Globus pallidus (tissue), 1 donor: ENCODE results near the gene CNGA1.
"Not testable (repeated sequence)": the region's sequence is repeated elsewhere in the genome, so short reads cannot be mapped to it uniquely, and the experiment has no call there.

Experiments used
- DNase-seq: peaks from one replicate; pipeline ENCODE4 v3.0.0-alpha.2; 2015; ENCODE audit warnings: low spot score

CNGA1 gene

DNA sequence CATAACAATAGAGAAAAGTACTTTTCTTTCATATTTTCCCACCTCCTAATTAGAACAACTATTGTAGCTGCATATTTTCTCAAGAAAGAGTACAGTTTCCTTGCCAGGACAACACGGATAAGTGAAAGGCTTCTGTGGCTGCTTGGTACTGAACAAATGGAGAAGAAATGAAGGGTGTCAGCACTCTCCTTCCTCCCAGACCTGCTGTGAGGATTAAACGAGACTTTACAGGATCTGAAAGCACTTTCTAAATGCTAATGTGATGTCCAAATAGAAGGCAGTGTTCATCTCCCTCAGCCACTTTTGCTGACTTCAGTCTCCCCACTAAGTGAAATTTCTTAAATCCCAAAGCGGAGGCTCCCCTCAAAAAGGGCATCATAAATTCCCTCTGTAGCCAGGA is 14.0 kb upstream of the CNGA1 start:
- no peak for DNase-seq

DNA sequence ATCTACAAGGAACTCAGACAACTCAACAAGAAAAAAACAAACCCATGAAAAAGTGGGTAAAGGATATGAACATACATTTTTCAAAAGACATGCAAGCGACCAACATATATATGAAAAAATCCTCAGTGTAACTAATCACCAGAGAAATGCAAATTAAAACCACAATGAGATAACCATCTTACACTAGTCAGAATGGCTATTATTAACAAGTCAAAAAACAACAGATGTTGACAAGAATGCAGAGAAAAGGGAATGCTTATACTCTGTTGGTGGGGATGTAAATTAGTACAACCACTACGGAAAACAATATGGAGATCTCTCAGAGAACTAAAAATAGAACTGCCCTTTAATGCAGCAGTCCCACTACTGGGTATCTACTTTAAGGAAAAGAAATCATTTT is 12.2 kb upstream of the CNGA1 start:
- no peak for DNase-seq

DNA sequence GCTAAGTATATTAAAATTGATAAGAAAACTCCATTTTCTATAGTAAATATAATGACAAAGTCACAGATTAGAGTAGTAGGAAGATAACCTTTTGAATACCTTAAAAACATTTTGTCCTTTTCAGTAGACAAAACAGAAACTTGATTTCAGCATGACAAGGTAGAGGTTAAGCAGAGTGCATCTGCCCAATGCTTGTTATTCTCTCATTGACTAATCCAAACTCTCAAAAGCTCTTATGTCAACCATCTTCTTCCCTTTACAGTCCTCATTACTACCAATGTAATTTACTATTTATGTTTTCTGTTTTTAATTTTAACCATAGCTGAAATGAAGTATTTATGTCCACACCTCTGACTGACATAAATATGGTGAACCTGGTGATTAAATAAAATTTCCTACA is 11.2 kb upstream of the CNGA1 start:
- no peak for DNase-seq

DNA sequence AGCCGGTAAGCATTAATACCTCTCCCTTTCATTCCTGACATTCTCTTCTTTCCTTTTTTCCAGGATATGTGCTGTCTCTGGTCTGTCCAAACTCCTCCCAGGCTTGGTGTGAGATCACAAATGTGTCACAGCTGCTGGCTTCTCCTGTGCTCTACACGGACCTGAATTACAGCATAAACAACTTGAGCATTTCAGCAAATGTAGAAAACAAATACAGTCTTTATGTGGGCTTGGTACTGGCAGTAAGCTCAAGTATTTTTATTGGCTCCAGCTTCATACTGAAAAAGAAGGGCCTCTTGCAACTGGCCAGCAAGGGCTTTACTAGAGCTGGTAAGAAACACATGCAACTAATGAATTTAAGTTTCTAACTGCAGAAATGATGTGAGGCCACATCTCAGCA is 8.5 kb upstream of the CNGA1 start:
- no peak for DNase-seq

DNA sequence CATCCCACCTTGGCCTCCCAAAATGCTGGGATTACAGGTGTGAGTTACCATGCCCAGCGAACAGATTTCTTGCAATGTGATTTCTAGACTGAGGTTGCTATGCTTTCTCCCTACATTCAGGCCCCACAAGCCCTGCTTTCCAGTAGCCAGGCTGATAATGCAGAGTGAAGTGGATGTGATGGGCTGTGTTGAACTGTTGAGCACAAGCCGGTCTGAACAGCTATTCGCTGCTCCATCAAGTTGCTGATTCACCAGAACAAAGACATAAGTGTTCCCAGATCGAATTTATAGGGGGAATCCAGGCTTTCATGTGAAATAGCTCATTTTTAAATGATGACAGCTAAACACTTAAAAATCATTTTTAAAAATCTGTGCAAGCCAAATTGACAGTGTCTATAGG is 8.0 kb upstream of the CNGA1 start:
- no peak for DNase-seq

DNA sequence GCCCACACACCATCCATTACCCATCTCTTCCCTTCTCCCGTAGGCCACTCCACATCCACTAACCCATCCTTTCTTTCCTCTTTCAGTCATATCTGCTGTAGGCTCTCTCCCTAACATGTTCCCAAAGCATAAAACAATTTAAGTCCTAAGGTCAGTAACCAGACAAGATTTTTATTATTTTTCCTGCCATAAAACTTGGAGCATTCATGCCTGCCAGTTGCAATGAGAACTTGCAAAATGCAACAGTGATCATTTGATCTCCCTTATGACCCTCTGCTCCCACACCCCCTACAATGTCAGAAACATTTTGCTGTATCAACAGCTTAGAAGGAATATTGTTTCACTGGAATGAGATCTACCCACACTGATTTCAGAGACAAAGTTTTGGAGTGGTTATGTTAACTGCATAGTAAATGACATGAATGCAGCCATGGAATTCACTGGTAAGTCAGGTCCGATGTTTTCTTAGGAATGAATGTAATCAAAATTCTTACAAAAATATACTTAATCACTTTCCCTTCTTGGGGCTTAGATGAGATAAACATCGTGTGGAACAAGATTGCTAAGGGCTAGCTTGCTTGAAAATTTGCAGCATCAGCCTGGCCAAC is 5.8 kb upstream of the CNGA1 start:
- DNase-seq: no peak

DNA sequence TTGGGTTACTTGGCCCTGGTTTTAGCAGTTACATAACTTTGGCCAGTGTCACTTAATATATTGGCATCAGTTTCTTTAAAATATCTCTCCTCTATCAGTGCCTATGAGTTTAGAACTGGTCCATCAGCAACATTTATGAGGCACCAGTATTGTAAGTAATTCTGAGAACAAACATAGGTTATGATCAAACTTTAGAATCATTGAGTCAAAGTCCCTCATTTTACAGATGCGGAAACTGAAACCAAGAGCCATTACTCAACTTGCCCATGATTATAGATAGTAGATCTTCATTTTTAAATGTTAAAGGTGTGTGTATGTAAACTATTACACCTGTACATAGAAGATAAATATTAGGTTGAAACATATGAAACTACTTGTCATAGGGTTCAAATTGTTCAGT is 4.6 kb upstream of the CNGA1 start:
- DNase-seq: no peak

DNA sequence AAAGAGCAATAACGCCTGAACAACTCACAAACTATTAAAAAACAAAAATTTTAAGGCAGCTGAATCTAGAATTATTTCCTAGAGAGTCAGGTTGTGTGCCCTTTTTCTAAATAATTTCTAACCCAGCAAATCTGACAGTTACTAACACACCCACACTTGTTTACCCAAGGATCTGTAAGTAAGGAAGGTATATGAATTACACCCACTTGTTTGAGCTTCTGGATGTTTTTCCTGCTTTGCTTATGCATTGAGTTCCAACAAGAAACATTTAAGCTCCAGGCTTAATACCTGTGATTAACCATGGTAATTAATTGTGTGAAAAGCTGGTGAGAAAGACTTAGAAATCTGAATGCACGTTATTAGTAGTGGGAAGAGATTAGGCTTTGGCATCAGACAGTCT is 1.6 kb upstream of the CNGA1 start:
- no peak for DNase-seq

DNA sequence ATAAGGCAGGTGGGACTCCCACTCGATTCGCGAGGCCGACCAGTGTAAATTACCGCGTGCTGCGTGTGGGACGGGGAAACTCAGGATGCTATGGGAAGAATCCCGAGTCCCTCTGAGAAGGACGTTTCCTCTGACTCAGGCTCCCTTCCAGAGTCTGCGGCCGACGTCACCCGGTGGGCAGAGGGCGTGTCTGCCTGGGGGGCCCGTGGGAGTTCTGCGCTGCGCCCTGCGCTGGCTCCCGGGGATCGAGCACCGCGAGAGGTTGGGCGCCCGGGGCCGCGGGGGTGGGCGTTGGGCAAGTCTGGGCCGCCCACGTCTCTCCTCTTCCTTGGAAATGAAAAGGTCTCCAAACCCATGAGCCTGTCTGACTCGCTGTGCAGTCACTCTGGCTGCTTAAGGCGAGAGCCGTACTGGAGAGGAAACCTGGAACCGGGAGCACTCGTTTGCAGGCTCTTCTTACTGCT is 659 bp upstream of the CNGA1 start:
- DNase-seq: no peak

DNA sequence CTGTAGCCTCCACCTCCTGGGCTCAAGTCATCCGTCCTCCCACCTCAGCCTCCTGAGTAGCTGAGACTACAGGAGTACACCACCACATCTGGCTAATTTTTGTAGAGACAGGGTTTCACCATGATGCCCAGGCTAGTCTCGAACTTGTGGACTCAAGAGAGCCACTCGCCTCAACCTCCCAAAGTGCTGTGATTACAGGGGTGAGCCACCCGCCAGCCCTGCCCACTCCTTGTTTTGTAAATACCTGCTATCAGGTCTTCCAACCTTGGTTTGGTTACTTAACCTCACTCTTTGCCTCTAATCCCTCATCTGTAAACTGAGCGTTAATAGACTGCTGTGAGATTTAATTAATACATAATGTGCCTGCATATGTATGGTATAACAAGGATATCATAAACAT is 803 bp downstream of the CNGA1 start:
- DNase-seq: no peak

DNA sequence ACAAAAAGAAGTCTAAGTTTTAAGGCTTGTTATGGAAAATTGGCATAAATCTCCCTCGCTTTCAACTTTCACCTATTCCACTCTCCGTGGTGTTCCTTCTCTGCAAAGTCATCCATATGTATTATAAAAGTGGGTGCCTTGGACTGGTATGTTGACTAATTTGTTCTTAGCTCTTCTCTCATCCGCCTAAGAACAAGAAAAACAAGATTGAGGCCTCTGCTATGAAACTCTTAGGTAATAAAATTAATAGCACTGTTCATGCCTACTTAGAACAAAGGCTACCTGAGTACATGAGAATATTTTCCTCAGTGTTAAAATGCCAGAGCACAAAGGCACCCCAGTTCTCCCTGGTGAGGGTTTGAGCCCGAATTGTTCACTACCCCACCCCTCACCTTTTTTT is 1.3 kb downstream of the CNGA1 start:
- no peak for DNase-seq

DNA sequence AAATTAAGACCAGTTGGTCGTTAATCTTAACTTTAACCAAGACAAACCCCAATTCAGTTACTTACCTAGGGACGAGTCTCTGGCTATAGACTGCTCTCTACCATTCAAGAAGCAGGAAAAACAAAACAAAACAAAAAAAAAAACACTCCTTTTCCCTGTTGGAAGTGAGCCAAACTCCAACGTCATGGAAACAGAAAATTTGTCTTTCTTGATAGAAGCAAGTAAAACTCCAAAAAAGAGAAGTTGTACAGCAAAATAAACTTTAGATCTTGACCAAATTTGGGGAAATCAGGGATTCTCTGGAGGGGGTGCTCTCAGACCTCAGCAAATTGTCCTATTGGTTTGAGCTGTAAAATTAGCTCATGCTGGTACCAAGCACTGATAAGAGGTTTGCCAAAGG is 3.7 kb downstream of the CNGA1 start:
- no peak for DNase-seq

DNA sequence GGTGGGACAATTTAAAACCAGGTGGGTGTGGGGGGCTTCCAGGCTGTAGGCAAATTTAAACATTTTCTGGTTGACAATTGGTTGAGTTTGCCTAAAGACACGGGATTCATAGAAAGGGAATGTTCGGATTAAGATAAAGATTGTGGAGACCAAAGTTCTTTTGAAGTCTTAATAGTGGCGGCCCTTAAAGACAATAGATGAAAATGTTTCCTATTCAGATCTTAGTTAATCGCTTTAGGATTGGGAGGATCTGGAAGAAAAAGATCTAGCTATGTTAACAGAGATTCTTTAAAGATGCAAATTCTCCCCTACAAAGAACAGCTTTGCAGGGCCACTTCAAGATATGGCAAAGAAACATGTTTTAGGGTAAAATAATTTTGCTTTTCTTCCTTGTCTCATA is 4.8 kb downstream of the CNGA1 start:
- no peak for DNase-seq

DNA sequence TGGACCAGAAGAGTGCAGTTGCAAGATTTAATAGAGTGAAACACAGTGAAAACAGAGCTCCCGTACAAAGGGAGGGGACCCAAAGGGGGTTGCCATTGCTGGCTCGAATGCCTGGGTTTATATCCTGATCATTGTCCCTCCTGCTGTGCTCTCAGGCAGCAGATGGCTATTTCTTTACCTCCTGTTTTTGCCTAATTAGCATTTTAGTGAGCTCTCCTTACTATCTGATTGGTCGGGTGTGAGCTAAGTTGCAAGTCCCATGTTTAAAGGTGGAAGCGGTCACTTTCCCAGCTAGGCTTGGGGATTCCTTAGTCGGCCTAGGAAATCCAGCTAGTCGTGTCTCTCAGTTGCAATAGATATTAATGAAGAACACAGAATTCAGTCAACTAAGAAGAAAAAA is 5.6 kb downstream of the CNGA1 start:
- DNase-seq: not testable (repeated sequence)

DNA sequence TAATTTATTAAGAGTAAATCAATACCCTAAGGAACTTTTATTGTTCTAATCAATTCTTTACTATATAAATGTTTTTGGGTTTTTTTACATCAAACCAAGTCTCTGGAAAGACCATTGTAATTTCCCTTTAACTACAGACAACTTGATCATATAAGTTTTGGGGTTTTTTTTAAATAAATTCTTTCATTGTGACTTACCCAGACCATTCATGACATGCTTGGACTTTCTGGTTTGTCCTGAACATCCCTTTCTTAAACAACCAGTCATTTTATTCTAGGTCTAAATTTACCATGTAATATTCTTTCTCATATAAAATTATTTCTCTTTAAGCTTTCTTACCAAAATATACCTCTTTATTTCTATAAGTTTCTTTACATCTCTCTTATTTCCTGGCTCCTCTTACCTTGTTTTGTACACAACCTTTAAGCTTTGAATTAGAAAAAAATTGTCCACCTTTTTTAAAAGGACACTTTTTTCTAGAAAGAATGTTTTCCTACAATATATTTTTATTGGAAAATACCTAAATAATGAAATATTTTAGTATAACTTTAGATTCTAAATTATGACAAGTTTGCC is 8.4 kb downstream of the CNGA1 start:
- no peak for DNase-seq

DNA sequence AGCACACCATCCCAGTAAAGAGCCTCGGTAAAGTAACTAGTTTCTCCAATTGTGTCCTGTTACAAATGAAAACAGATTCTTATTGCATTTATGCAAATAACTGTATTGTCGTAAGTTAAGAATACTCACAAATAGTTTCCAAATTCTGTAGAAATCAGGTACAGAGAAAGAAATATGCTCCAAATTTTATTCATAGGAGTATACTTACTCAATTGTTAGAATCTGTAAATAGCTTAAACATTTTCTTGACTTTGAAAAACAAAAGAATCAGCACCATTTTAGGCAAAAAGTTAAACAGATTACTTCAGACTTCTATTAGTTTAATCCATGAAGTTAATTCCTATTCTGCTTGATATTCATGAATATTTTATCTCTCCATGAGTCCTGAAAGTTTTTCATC is 10.7 kb downstream of the CNGA1 start:
- no peak for DNase-seq

DNA sequence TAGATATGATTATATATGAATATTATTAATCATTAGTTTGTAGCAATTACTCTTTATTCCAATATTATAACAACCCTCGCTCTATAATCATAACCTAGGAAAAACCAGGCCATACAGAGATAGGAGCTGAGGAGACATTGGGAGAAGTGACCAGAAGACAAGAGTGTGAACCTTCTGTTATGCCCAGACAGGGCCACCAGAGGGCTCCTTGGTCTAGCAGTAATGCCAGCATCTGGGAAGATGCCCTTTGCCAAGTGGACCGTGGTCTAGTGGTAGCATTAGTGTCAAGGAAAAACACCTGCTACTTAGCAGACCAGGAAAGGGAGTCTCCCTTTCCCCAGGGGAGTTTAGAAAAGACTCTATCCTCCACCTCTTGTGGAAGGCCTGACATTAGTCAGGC is 12.9 kb downstream of the CNGA1 start:
- not testable (repeated sequence) for DNase-seq

DNA sequence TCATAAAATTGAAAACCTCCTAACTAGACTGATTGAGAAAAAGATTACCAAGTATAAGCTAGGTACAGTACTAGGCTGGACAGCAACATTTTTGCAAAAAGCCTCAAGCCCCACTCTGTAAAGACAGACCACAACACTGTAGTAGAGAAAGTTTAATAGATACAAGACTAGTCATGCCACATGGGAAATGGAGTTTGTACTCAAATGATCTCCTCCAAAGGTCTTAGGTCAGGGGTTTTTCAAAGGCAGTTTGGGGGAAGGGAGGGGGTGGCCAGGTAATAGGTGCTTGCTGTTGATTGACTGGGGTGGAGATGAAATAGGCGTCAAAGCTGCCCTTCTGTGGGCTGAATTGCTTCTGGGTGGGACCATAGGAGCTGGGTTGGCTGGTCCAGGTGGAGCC is 14.2 kb downstream of the CNGA1 start:
- no peak for DNase-seq

DNA sequence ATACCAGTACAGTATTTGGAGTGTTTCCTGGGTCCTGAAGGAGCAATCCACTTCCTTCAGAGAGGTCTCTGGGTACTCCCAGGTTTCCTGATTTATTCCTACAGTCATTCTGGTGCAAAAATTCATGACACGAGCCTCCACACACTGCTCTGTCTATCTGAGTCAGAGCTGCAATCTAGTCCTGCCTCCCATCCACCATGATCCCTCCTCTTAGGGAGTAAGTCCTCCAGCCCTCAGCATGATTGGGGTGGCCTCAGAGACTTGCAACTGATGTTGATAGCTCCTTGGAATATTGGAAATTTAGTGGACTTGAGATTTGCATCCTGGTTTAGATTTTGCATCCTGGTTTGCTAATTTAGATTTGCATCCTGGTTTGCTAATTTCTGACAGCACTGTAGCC is 20.5 kb downstream of the CNGA1 start:
- DNase-seq: no peak

DNA sequence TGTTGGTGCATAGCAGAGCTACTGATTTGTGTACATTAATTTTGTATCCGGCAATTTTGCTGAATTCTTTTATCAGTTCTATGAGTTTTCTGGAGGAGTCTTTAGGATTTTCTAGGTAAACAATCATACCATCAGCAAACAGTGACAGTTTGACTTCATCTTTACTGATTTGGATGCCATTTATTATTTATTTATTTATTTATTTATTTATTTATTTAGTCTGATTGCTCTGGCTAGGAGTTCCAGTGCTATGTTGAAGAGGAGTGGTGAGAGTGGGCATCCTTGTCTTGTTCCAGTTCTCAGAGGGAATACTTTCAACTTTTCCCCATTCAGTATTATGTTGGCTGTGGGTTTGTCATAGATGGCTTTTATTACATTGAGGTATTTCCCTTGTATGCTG is 24.0 kb downstream of the CNGA1 start:
- DNase-seq: not testable (repeated sequence)

DNA sequence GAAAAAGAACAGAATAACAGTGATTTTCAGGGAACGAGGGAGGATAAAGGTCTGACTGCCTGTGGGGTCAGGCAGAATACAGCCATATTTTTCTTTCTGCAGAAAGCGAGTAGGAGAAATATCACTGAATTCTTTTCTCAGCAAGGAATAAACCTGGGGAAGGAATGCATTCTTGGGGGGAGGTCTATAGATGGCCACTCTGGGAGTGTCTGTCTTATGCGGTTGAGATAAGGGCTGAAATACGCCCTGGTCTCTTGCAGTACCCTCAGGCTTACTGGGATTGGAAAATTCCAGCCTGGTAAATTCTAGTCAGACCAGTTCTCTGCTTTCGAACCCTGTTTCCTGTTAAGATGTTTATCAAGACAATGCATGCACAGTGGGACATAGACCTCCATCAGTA is 26.3 kb downstream of the CNGA1 start:
- DNase-seq: no peak

DNA sequence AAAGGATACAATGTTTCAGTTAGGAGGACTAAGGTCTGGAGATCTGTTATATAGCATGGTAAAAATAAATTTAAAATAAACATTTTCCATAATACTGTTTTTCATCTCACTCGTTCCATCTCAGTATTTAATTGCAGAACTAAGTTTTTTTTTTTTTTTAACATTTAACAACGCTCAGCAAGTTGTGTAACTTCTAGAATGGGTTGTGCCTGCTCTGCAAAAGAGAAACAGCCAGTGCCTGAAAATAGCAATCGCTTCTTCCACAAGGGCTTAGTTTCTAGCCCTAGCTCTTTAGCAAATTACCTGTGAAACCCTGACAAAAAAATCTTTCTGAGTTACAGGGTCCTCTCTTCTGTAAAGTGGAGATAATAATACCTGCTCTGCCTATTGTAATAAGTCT is 41.9 kb downstream of the CNGA1 start:
- peak; percentile 25 for DNase-seq

DNA sequence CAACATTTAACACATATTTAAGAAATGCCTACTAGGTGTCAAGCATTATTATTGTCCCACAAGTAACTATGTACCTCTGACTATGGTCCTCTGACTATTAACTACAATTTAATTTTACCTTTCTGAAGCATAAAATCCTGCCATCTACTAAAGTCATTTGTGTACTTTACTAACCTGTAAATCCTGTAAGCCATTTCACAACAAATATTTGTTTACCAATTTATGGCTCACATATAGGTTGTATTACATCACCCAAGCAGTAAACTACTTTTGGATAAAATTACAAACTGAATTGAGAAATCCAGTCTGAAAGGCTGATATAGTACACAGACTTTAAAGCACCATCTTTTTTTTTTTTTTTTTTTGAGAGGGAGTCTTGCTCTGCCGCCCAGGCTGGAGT is 43.8 kb downstream of the CNGA1 start:
- DNase-seq: no peak

DNA sequence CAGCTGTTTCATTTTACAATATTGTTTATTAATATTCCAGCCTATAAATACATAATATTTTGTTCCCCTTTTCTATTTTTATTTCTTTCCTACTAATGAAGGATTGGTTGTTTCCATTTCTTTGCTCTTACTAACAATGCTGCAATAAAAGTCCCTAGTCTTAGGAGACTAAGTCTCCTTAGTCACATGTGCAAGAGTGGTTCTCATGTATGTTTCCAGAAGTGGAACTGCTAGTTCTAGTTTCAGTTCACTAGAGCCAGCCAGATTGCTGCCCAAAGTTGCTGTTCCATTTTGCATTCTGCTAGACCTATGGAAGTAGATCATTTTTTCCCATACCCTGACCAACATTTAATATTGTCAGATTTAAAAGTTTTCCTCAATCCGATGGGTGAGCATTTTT is 44.3 kb downstream of the CNGA1 start:
- peak; percentile 41 for DNase-seq

DNA sequence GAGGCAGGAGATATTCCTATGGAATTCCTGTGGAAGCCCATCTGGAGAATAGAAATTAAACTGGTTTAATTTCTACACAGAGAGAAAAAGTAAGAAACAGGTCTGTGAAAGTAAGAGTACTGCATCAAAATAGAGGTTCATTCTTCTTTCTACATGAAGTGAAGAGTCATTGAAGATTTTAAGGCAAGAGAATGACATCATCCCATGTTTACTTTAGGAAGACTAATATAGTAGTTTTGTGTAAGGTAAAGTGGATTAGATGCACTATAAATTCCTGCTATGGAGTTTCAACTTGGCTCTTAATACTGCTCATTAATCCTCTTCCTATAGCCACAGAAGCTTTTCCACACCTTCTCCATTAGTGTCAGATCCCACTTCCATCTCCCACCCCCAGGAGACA is 47.6 kb downstream of the CNGA1 start:
- DNase-seq: no peak
